GM12801 (cell line): ENCODE measurements around the gene PRR11.

Experiments
- CTCF ChIP-seq: IDR thresholded peaks from one replicate; pipeline ENCODE4 v1.5.1; 2011; ENCODE audit warnings: control low read depth; ENCODE audit not compliant: insufficient read length; ENCODE audit errors: extremely low read depth

Gene PRR11

GRCh38 chr17:59139939-59140338, 15.6 kb upstream of the PRR11 start:
- no peak for TF ChIP-seq CTCF

- TF ChIP-seq CTCF = no peak
These were observed 13.7 kb upstream of the PRR11 start for GRCh38 chr17:59141860-59142259.

- no peak for TF ChIP-seq CTCF
These were observed 9.9 kb upstream of the PRR11 start for GRCh38 chr17:59145571-59146096.

GRCh38 chr17:59149051-59149450, 6.5 kb upstream of the PRR11 start:
- TF ChIP-seq CTCF = no peak

- no peak for TF ChIP-seq CTCF
These were observed 5.6 kb upstream of the PRR11 start for GRCh38 chr17:59149841-59150511.

- no peak for TF ChIP-seq CTCF
These were observed 4.5 kb upstream of the PRR11 start for GRCh38 chr17:59151006-59151405.

GRCh38 chr17:59151591-59151990, 4.0 kb upstream of the PRR11 start:
- TF ChIP-seq CTCF = no peak

- no peak for TF ChIP-seq CTCF
These were observed 2.6 kb upstream of the PRR11 start for GRCh38 chr17:59152925-59153324.
